ENCODE results near the gene HOXB8. TPM values are rescaled to one million over a fixed set of nuclear protein-coding genes. Genes with fewer than 3 reads are reported as not detected.

HOXB8 gene
- total and polyA plus RNA-seq, 2 donors = 0.07 TPM; not detected in 1

- H3K9me3 ChIP-seq (ENCODE audit: control insufficient read depth in 2 of 2, insufficient read depth in 1 of 2, low read length in 1 of 2) = peaks cover 0 to 29% of the 10 kb centered on the region in 2 donors
- no peaks in the 10 kb centered on the region for H3K36me3 ChIP-seq (ENCODE audit: control insufficient read depth in 2 of 2, insufficient read depth in 2 of 2, low read length in 1 of 2)
- 89% methylated on average over 6 of the region's 6 CpGs for WGBS
- peaks cover 93 to 100% of the 10 kb centered on the region in 2 donors for H3K27me3 ChIP-seq (ENCODE audit: control insufficient read depth in 2 of 2, insufficient read depth in 1 of 2, low read length in 1 of 2)
- DNase-seq (ENCODE audit: low read depth in 6 of 9, low spot score in 9 of 9) = no peak
- peaks cover 0 to 22% of the 10 kb centered on the region in 2 donors for H3K4me1 ChIP-seq (ENCODE audit: control insufficient read depth in 2 of 2, insufficient read depth in 2 of 2, low read length in 2 of 2)
- H3K4me3 ChIP-seq (ENCODE audit: low read length in 2 of 2) = no peak overlapping the region
- no peak overlapping the region for H3K27ac ChIP-seq (ENCODE audit: low read depth in 1 of 2, low read length in 1 of 2)
Measured at GRCh38 chr17:48620461-48621139, 5.5 kb upstream of the HOXB8 start.

GRCh38 chr17:48619826-48620449 is 4.8 kb upstream of the HOXB8 start:
- Histone ChIP-seq H3K36me3 (ENCODE audit: control insufficient read depth in 2 of 2, insufficient read depth in 2 of 2, low read length in 1 of 2) (no peaks in the 10 kb centered on the region), H3K9me3 (ENCODE audit: control insufficient read depth in 2 of 2, insufficient read depth in 1 of 2, low read length in 1 of 2) (peaks cover 0 to 28% of the 10 kb centered on the region in 2 donors), H3K27me3 (ENCODE audit: control insufficient read depth in 2 of 2, insufficient read depth in 1 of 2, low read length in 1 of 2) (peaks cover 92 to 100% of the 10 kb centered on the region in 2 donors), H3K4me1 (ENCODE audit: control insufficient read depth in 2 of 2, insufficient read depth in 2 of 2, low read length in 2 of 2) (peaks cover 0 to 18% of the 10 kb centered on the region in 2 donors), H3K4me3 (ENCODE audit: low read length in 2 of 2) (no peak overlapping the region), H3K27ac (ENCODE audit: low read depth in 1 of 2, low read length in 1 of 2) (no peak overlapping the region)
- 80% methylated on average over 32 of the region's 32 CpGs for WGBS
- DNase-seq (ENCODE audit: low read depth in 6 of 9, low spot score in 9 of 9) = no peak

GRCh38 chr17:48618256-48618896 is 3.3 kb upstream of the HOXB8 start:
- H3K27ac ChIP-seq (ENCODE audit: low read depth in 1 of 2, low read length in 1 of 2) = no peak overlapping the region
- 4% methylated on average over 25 of the region's 25 CpGs for WGBS
- H3K27me3 ChIP-seq (ENCODE audit: control insufficient read depth in 2 of 2, insufficient read depth in 1 of 2, low read length in 1 of 2) = peaks cover 89 to 100% of the 10 kb centered on the region in 2 donors
- peak in 8 of 9 donors; percentile 55 to 87 (median 73) for DNase-seq (ENCODE audit: low read depth in 6 of 9, low spot score in 9 of 9)
- H3K4me1 ChIP-seq (ENCODE audit: control insufficient read depth in 2 of 2, insufficient read depth in 2 of 2, low read length in 2 of 2) = peaks cover 0 to 15% of the 10 kb centered on the region in 2 donors
- H3K9me3 ChIP-seq (ENCODE audit: control insufficient read depth in 2 of 2, insufficient read depth in 1 of 2, low read length in 1 of 2) = peaks cover 1 to 24% of the 10 kb centered on the region in 2 donors
- H3K36me3 ChIP-seq (ENCODE audit: control insufficient read depth in 2 of 2, insufficient read depth in 2 of 2, low read length in 1 of 2) = no peaks in the 10 kb centered on the region
- H3K4me3 ChIP-seq (ENCODE audit: low read length in 2 of 2) = no peak overlapping the region

GRCh38 chr17:48617471-48618255 is 2.6 kb upstream of the HOXB8 start:
- WGBS = 11% methylated on average over 43 of the region's 43 CpGs
- peaks cover 88 to 100% of the 10 kb centered on the region in 2 donors for H3K27me3 ChIP-seq (ENCODE audit: control insufficient read depth in 2 of 2, insufficient read depth in 1 of 2, low read length in 1 of 2)
- no peaks in the 10 kb centered on the region for H3K36me3 ChIP-seq (ENCODE audit: control insufficient read depth in 2 of 2, insufficient read depth in 2 of 2, low read length in 1 of 2)
- H3K4me3 ChIP-seq (ENCODE audit: low read length in 2 of 2) = no peak overlapping the region
- DNase-seq (ENCODE audit: low read depth in 6 of 9, low spot score in 9 of 9) = no peak
- H3K4me1 ChIP-seq (ENCODE audit: control insufficient read depth in 2 of 2, insufficient read depth in 2 of 2, low read length in 2 of 2) = peaks cover 0 to 17% of the 10 kb centered on the region in 2 donors
- H3K9me3 ChIP-seq (ENCODE audit: control insufficient read depth in 2 of 2, insufficient read depth in 1 of 2, low read length in 1 of 2) = peaks cover 1 to 24% of the 10 kb centered on the region in 2 donors
- no peak overlapping the region for H3K27ac ChIP-seq (ENCODE audit: low read depth in 1 of 2, low read length in 1 of 2)

- no peak for DNase-seq (ENCODE audit: low read depth in 6 of 9, low spot score in 9 of 9)
- Histone ChIP-seq H3K4me1 (ENCODE audit: control insufficient read depth in 2 of 2, insufficient read depth in 2 of 2, low read length in 2 of 2) (peaks cover 0 to 22% of the 10 kb centered on the region in 2 donors), H3K27ac (ENCODE audit: low read depth in 1 of 2, low read length in 1 of 2) (no peak overlapping the region), H3K9me3 (ENCODE audit: control insufficient read depth in 2 of 2, insufficient read depth in 1 of 2, low read length in 1 of 2) (peaks cover 1 to 27% of the 10 kb centered on the region in 2 donors), H3K27me3 (ENCODE audit: control insufficient read depth in 2 of 2, insufficient read depth in 1 of 2, low read length in 1 of 2) (peaks cover 90 to 100% of the 10 kb centered on the region in 2 donors), H3K4me3 (ENCODE audit: low read length in 2 of 2) (no peak overlapping the region), H3K36me3 (ENCODE audit: control insufficient read depth in 2 of 2, insufficient read depth in 2 of 2, low read length in 1 of 2) (no peaks in the 10 kb centered on the region)
- WGBS = 57% methylated on average over 15 of the region's 15 CpGs
Measured at GRCh38 chr17:48616717-48617470, 1.8 kb upstream of the HOXB8 start.

GRCh38 chr17:48615963-48616716 is 1.0 kb upstream of the HOXB8 start:
- H3K9me3 ChIP-seq (ENCODE audit: control insufficient read depth in 2 of 2, insufficient read depth in 1 of 2, low read length in 1 of 2) = peaks cover 1 to 27% of the 10 kb centered on the region in 2 donors
- H3K27ac ChIP-seq (ENCODE audit: low read depth in 1 of 2, low read length in 1 of 2) = no peak overlapping the region
- no peaks in the 10 kb centered on the region for H3K36me3 ChIP-seq (ENCODE audit: control insufficient read depth in 2 of 2, insufficient read depth in 2 of 2, low read length in 1 of 2)
- H3K4me1 ChIP-seq (ENCODE audit: control insufficient read depth in 2 of 2, insufficient read depth in 2 of 2, low read length in 2 of 2) = peaks cover under 1 to 28% of the 10 kb centered on the region in 2 donors
- DNase-seq (ENCODE audit: low read depth in 6 of 9, low spot score in 9 of 9) = no peak
- WGBS = 49% methylated on average over 17 of the region's 17 CpGs
- H3K4me3 ChIP-seq (ENCODE audit: low read length in 2 of 2) = no peak overlapping the region
- peaks cover 90 to 100% of the 10 kb centered on the region in 2 donors for H3K27me3 ChIP-seq (ENCODE audit: control insufficient read depth in 2 of 2, insufficient read depth in 1 of 2, low read length in 1 of 2)

GRCh38 chr17:48613862-48614694 is 1.0 kb downstream of the HOXB8 start:
- H3K4me3 ChIP-seq (ENCODE audit: low read length in 2 of 2) = no peak overlapping the region

More at GRCh38 chr17:48613862-48614694, 1.0 kb downstream of the HOXB8 start:
- H3K27me3 ChIP-seq (ENCODE audit: control insufficient read depth in 2 of 2, insufficient read depth in 1 of 2, low read length in 1 of 2) = peaks cover 90 to 100% of the 10 kb centered on the region in 2 donors
- WGBS = 3% methylated on average over 55 of the region's 55 CpGs
- peaks cover 11 to 38% of the 10 kb centered on the region in 2 donors for H3K4me1 ChIP-seq (ENCODE audit: control insufficient read depth in 2 of 2, insufficient read depth in 2 of 2, low read length in 2 of 2)
- peaks cover 1 to 32% of the 10 kb centered on the region in 2 donors for H3K9me3 ChIP-seq (ENCODE audit: control insufficient read depth in 2 of 2, insufficient read depth in 1 of 2, low read length in 1 of 2)
- DNase-seq (ENCODE audit: low read depth in 6 of 9, low spot score in 9 of 9) = peak in 1 of 9 donors; percentile 33
- H3K36me3 ChIP-seq (ENCODE audit: control insufficient read depth in 2 of 2, insufficient read depth in 2 of 2, low read length in 1 of 2) = no peaks in the 10 kb centered on the region
- H3K27ac ChIP-seq (ENCODE audit: low read depth in 1 of 2, low read length in 1 of 2) = no peak overlapping the region
